GM19328 (cell line): ENCODE data around the gene STING1.
"Not testable (repeated sequence)": the region's sequence is repeated elsewhere in the genome, so short reads cannot be mapped to it uniquely, and the experiment has no call there.

ENCODE experiments used
- ATAC-seq: cut with Tn5 transposase; IDR thresholded peaks from one replicate; pipeline ENCODE4 v1.9.1; 2021; ENCODE audit warnings: mild to moderate bottlenecking, moderate library complexity; ENCODE audit not compliant: unreplicated experiment

Gene STING1

DNA sequence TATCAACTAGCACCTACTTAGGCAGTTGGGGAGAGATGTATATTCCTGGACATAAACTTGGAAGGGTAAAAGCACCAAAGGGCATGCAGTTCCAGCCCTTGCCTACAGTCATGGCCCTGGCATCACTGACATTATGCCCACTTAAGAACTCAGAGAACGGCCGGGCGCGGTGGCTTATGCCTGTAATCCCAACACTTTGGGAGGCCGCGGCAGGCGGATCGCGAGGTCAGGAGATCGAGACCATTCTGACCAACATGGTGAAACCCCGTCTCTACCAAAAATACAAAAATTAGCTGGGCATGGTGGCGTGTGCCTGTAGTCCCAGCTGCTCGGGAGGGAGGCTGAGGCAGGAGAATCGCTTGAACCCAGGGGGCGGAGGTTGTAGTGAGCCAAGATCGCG lies 42.1 kb downstream of the STING1 start:
- not testable (repeated sequence) for ATAC-seq

GRCh38 chr5:139439013-139439903 lies 43.3 kb downstream of the STING1 start, which contains the start of gene DNAJC18:
Gene DNAJC18, minus strand, starts transcription at chr5:139439525. Its CDS starts 80 bp downstream, at chr5:139439445.
- peak; percentile 87 for ATAC-seq

- no peak for ATAC-seq
These were observed 43.9 kb downstream of the STING1 start for GRCh38 chr5:139438707-139439012.

DNA sequence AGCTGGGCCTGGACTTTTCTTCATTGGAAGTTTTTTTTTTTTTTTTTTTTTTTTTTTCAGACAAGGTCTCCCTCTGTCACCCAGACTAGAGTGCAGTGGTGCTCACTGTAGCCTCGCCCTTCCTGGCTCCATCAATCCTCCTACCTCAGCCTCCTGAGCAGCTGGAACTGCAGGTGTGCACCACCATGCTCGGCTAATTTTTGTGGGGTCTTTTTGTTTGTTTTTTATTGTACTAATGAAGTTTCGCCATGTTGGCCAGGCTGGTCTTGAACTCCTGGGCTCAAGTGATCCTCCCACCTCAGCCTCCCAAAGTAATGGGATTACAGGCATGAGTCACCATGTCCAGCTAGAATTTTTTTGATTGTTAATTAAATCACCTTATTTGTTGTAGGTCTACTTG lies 46.9 kb downstream of the STING1 start:
- ATAC-seq, result no peak

GRCh38 chr5:139431706-139432105 lies 50.9 kb downstream of the STING1 start:
- ATAC-seq, result no peak

- no peak for ATAC-seq
These were observed 52.5 kb downstream of the STING1 start for GRCh38 chr5:139430015-139430414.

DNA sequence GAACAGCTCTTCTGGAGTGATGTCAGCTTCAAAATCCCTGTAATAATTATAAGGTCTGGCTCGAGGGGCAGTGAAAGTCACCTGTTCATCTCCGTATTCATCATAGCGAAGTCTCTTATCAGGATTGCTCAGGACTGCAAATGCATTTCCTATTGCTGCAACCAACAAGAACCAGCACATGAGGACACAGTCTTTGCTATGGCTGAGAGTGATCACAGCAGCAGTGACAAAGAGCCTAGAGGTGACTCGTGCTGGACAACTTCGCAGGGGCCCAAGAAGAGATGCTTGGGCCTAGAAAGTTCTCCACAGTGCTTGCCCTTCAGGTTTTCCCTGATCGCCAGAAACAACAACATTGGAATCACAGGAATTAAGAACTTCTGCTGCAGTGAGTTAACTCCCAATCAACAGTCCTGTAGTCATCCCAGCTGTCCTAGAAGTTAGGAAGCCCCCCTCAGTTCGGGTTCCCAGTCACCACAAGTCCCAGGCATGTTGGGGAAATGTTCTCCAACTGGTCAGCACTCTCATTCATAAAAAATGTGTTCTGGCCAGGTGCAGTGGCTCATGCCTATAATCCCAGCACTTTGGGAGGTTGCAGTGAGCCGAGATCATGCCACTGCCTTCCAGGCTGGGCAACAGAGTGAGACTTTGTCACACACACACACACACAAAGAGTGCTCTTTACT lies 56.2 kb downstream of the STING1 start:
- no peak for ATAC-seq
